Measurements from ENCODE around the gene SKAP1.

- TF ChIP-seq CTCF (IDR thresholded peaks at IDR 0.05) (no peak), PBX3 (IDR thresholded peaks at IDR 0.05) (no peak), TCF12 (IDR thresholded peaks at IDR 0.05) (no peak), EP300 (IDR thresholded peaks at IDR 0.05; ENCODE audit: borderline replicate concordance in 1 of 2, low read depth in 1 of 2, low read length in 1 of 2) (no peak), FOXJ3 (CRISPR knock-in tag; IDR thresholded peaks at IDR 0.05) (no peak), YY1 (IDR thresholded peaks at IDR 0.05; ENCODE audit: low read depth) (no peak), MXI1 (IDR thresholded peaks at IDR 0.05; ENCODE audit: low read depth, low read length) (no peak), MAX (IDR thresholded peaks at IDR 0.05; ENCODE audit: low read depth) (no peak), NFIC (IDR thresholded peaks at IDR 0.05; ENCODE audit: borderline replicate concordance) (no peak), RAD21 (IDR thresholded peaks at IDR 0.05; ENCODE audit: low read length) (no peak), SMC3 (IDR thresholded peaks at IDR 0.05; ENCODE audit: low read depth, low read length) (no peak), MEF2A (IDR thresholded peaks at IDR 0.05; ENCODE audit: borderline replicate concordance, low read depth) (no peak), TAF1 (IDR thresholded peaks at IDR 0.05; ENCODE audit: borderline replicate concordance, low read depth, low read length) (no peak), FOXM1 (IDR thresholded peaks at IDR 0.05; ENCODE audit: low read depth) (no peak)
Measured at GRCh38 chr17:48388955-48389743, 40.9 kb downstream of the SKAP1 start.

All from SK-N-SH (cell line).